Endothelial cell of umbilical vein (primary cell): ENCODE results near the gene MCM3AP. TPM values are rescaled to one million over a fixed set of nuclear protein-coding genes. Genes with fewer than 3 reads are reported as not detected.

Experiments
- BruUV-seq: library from RNA; stranded (reverse); fragments of 400-500 nt; replicated peaks from 2 replicates; lab custom pipeline; 2021; lab: Mats Ljungman, UMichigan
- CTCF ChIA-PET: fragments of 300-600, 350-600 bp; sonication (Branson Sonifier 250); formaldehyde crosslinking; loops from one replicate; lab custom pipeline; 2021; ENCODE audit warnings: antibody characterized with exemption, inconsistent platforms; lab: Charles Lee
- POLR2A ChIA-PET: fragments of 300-600, 350-600 bp; sonication (Branson Sonifier 250); formaldehyde crosslinking; loops from one replicate; lab custom pipeline; 2021; ENCODE audit warnings: antibody characterized with exemption, inconsistent platforms; lab: Charles Lee
- DNase-seq: peaks from one replicate; pipeline ENCODE4 v3.0.0-alpha.2; 2011; ENCODE audit warnings: low read depth, low spot score
- FAIRE-seq: peaks from 2 replicates; lab custom pipeline; 2011; peaks lifted over from hg19 to GRCh38; lab: Jason Lieb, UNC
- H2AFZ ChIP-seq: 2 replicates; pipeline ENCODE4 v1.6.0; 2012; ENCODE audit warnings: low read depth, low read length, control low read depth, inconsistent platforms
- H3K27ac ChIP-seq: 2 replicates; pipeline ENCODE4 v1.5.1; 2011; ENCODE audit warnings: low read depth, mild to moderate bottlenecking, control low read depth, low read length, moderate library complexity; ENCODE audit not compliant: insufficient read depth
- H3K27me3 ChIP-seq, 2 experiments: 2 replicates each; pipeline versions ENCODE4 v1.6.0 to v1.6.1; 2011; ENCODE audit warnings: low read length in 2 of 2, mixed read lengths in 1 of 2; ENCODE audit not compliant: control insufficient read depth in 2 of 2, insufficient read depth in 2 of 2
- H3K36me3 ChIP-seq, 2 experiments: 2 replicates in 1 of 2; 3 replicates in 1 of 2; pipeline ENCODE4 v1.5.1; 2011; ENCODE audit warnings: low read length in 2 of 2, mild to moderate bottlenecking in 1 of 2, moderate library complexity in 1 of 2; ENCODE audit not compliant: control insufficient read depth in 2 of 2, insufficient read depth in 2 of 2; ENCODE audit errors: extremely low read depth in 1 of 2
- H3K4me1 ChIP-seq: 3 replicates; pipeline ENCODE4 v1.5.1; 2011; ENCODE audit warnings: mild to moderate bottlenecking, low read length; ENCODE audit not compliant: control insufficient read depth, insufficient read depth; ENCODE audit errors: extremely low read depth
- H3K4me2 ChIP-seq: 2 replicates; pipeline ENCODE4 v1.6.1; 2011; ENCODE audit warnings: low read length, control low read depth, mixed read lengths; ENCODE audit not compliant: insufficient read depth
- H3K4me3 ChIP-seq, 3 experiments: fragments of 200-600 bp in 1 of 3; sonication (generic), shearing (Covaris generic) in 1 of 3; replicated peaks in 1 of 3; 2 replicates each; pipeline ENCODE4 v1.5.1; 2011 to 2016; ENCODE audit warnings: control low read depth in 3 of 3, low read length in 3 of 3, mild to moderate bottlenecking in 2 of 3, inconsistent platforms in 1 of 3, low read depth in 1 of 3, moderate library complexity in 1 of 3; ENCODE audit not compliant: insufficient read depth in 1 of 3
- H3K79me2 ChIP-seq: 2 replicates; pipeline ENCODE4 v1.6.0; 2012; ENCODE audit warnings: low read length, inconsistent platforms; ENCODE audit not compliant: control insufficient read depth, insufficient read depth
- H3K9ac ChIP-seq: replicated peaks from 2 replicates; pipeline ENCODE3; 2011; ENCODE audit warnings: low read length, control low read depth; ENCODE audit not compliant: insufficient read depth; ENCODE audit errors: extremely low read depth
- H3K9me1 ChIP-seq: replicated peaks from 3 replicates; pipeline ENCODE4 v1.6.0; 2011; ENCODE audit warnings: mild to moderate bottlenecking, low read length; ENCODE audit not compliant: control insufficient read depth, insufficient read depth; ENCODE audit errors: extremely low read depth
- H3K9me3 ChIP-seq: replicated peaks from 2 replicates; pipeline ENCODE4 v1.5.1; 2012; ENCODE audit warnings: low read length, inconsistent platforms; ENCODE audit not compliant: control insufficient read depth, insufficient read depth
- H4K20me1 ChIP-seq: replicated peaks from 2 replicates; pipeline ENCODE3; 2011; ENCODE audit warnings: mild to moderate bottlenecking, low read length; ENCODE audit not compliant: control insufficient read depth, insufficient read depth; ENCODE audit errors: extremely low read depth
- EZH2 ChIP-seq: IDR thresholded peaks from 2 replicates; pipeline ENCODE4 v1.6.1; 2012; ENCODE audit warnings: borderline replicate concordance, low read depth, mild to moderate bottlenecking, moderate library complexity, low read length, inconsistent platforms; ENCODE audit not compliant: severe bottlenecking
- FOS ChIP-seq: IDR thresholded peaks from 2 replicates; pipeline ENCODE4 v1.6.1; 2011; ENCODE audit warnings: mild to moderate bottlenecking, low read length, moderate library complexity, borderline replicate concordance; ENCODE audit not compliant: insufficient read depth
- GATA2 ChIP-seq: IDR thresholded peaks from 2 replicates; pipeline ENCODE4 v1.7.0; 2011; ENCODE audit warnings: low read depth, mild to moderate bottlenecking, moderate library complexity, mixed read lengths, low read length; ENCODE audit not compliant: insufficient read length, insufficient read depth
- JUN ChIP-seq: IDR thresholded peaks from 2 replicates; pipeline ENCODE4 v1.6.1; 2011; ENCODE audit warnings: borderline replicate concordance, low read depth; ENCODE audit not compliant: insufficient read length, insufficient read depth
- MYC ChIP-seq: IDR thresholded peaks from one replicate; pipeline ENCODE4 v1.6.1; 2011; ENCODE audit warnings: mild to moderate bottlenecking, low read depth, low read length
- POLR2A ChIP-seq: IDR thresholded peaks from 2 replicates; pipeline ENCODE4 v1.6.1; 2012; ENCODE audit warnings: low read depth, mild to moderate bottlenecking, control low read depth, low read length
- dilution Hi-C: fragments of 300-500 bp; cut with MboI; formaldehyde crosslinking; loops from one replicate; pipeline ENCODE4 v1.15.0; 2019; ENCODE audit warnings: low sequenced_read_pairs; ENCODE audit not compliant: extremely low pct_ligation_motif_present
- intact Hi-C: fragments of 100-400 bp; cut with micrococcal nuclease; formaldehyde crosslinking; loops from one replicate; pipeline ENCODE4 v1.10.0; 2022
- polyA plus RNA-seq, 4 experiments: library from polyadenylated mRNA; depleted of rRNA in 3 of 4; stranded (reverse) in 3 of 4; unstranded in 1 of 4; fragments of >200 nt; gene quantifications; 2 replicates each; pipeline versions ENCODE4 v1.2.1 to v1.2.3, GENCODE V29; 2011 to 2012; ENCODE audit warnings: missing spikeins in 1 of 4
- total RNA-seq: library from RNA; stranded (reverse); gene quantifications from 2 replicates; pipeline ENCODE4 v1.2.3, GENCODE V29; 2021
- TF ChIP-seq, protein P1 (sequence below): IDR thresholded peaks from 2 replicates; pipeline ENCODE4 v1.6.1; 2011; ENCODE audit not compliant: insufficient read depth, insufficient read length
- TF ChIP-seq, protein P2 (sequence below), 2 donors: IDR thresholded peaks; 1 replicate in 1 of 2; 2 replicates in 1 of 2; pipeline ENCODE4 v1.5.1; 2011; ENCODE audit warnings: low read length in 2 of 2, mild to moderate bottlenecking in 2 of 2, moderate library complexity in 2 of 2, control low read depth in 1 of 2, inconsistent platforms in 1 of 2, low read depth in 1 of 2; ENCODE audit not compliant: insufficient read depth in 1 of 2; ENCODE audit errors: extremely low read depth in 1 of 2

The MCM3AP gene
- total and polyA plus RNA-seq, 2 donors (not counting 3 experiments of a cell fraction or from before 2014, with no cell fraction given) = 37.9 to 115 TPM

DNA sequence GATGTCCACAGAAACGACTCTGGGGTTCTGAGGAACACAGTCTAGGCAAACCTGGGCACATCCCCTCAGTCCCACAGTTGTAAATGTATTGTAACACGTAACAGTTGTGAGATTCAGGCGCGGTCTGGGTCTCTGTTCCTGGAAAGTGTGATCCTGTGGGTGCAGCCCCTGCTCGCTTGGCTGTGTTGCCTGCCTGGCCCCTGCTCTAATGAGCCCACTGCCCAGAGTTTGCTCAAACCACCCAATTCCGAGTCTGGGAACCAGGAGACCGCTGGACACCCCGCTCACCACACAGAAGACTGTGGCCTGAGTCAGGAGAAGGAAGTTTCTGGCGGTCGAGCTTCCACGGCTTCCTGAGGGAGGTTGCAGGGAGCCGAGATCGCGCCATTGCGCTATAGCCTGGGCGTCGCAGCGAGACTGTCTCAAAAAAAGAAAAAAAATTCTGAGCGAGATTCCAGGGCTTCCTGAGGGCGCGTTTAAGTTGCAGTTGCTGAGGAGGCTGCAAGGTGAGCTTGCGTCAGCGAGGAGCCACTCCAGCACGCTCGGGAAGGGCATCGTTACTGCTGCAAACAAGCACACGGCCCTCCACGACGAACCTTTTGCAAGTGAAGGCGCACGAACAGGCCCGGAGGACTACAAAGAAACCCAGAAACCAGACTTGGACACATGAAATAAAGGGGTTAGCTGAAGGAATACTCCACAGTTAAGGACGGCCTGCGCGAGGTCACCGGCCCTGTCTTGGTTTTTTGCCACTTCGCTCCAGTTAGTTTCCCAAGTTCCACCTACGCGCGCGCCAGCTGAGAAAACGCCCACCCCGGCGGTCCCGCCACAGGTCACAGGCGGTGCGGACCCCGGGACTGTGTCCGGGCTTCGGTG is 37.2 kb upstream of the MCM3AP start:
- Histone ChIP-seq H3K9me1 (no peaks in the 10 kb centered on the region), H3K27ac (peak overlapping the region; percentile 61), H3K9ac (peak overlapping the region; percentile 88), H3K9me3 (no peaks in the 10 kb centered on the region), H3K4me1 (peaks cover 29% of the 10 kb centered on the region), H4K20me1 (no peaks in the 10 kb centered on the region), H3K36me3 (peaks cover 0 to under 1% of the 10 kb centered on the region in 2 experiments), H3K4me2 (peak overlapping the region; percentile 93), H3K4me3 (peak overlapping the region; percentile 60 to 86 (median 66)), H2AFZ (peak overlapping the region; percentile 60), H3K79me2 (peaks cover 52% of the 10 kb centered on the region), H3K27me3 (no peaks in the 10 kb centered on the region)
- dilution Hi-C loops (no loop called here), intact Hi-C loops (loop anchor here (1.0 to 5.0 kb wide), 2 partner anchors 36 to 180 kb away; partner anchors contain the start of gene YBEY)
- FAIRE-seq = peak; percentile 74
- ChIA-PET CTCF (interaction anchor here (0.9 to 1.8 kb wide), 6 partner anchors 10 to 179 kb away, joined by 3 to 7 read pairs (median 3); partner anchors contain the start of gene YBEY), POLR2A (interaction anchor here (1.4 kb wide), 1 partner anchor 38 kb away, joined by 3 read pairs; the partner anchor contains the start of gene MCM3AP)
- peak; percentile 25 for TF ChIP-seq POLR2A
- TF ChIP-seq, protein P1, sequence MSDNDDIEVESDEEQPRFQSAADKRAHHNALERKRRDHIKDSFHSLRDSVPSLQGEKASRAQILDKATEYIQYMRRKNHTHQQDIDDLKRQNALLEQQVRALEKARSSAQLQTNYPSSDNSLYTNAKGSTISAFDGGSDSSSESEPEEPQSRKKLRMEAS = no peak
- peak; percentile 44 for DNase-seq
- BruUV-seq = no TSS peak

DNA sequence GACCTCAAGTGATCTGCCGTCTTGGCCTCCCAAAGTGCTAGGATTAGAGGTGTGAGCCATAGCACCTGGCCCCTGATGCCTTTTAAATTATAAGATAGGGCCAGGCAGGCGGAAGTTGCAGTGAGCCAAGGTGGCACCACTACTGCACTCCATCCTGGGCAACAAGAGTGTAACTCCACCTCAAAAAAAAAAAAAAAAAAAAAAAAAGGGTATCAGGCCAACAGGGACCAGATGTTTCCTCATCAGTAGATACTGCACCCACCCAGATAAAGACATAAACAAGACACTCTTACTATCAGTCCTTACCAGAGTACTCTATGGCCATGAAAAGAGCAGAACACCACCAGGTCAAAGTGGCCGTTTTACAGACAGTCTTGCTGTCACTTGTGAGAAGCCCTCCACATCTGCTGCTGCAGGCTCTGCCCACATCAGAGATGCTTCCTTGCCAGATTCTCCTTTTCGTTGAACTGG is 35.0 kb upstream of the MCM3AP start:
- H2AFZ ChIP-seq = no peak overlapping the region
- no TSS peak for BruUV-seq
- FAIRE-seq (peak; percentile 42), DNase-seq (peak; percentile 70)
- H4K20me1 ChIP-seq = no peaks in the 10 kb centered on the region
- intact Hi-C loops (loop anchor here (5.0 kb wide), 1 partner anchor 178 kb away; no protein-coding TSS in a partner anchor), dilution Hi-C loops (no loop called here)
- H3K9me1 ChIP-seq = no peaks in the 10 kb centered on the region
- CTCF ChIA-PET = no interaction called here
- peaks cover 19% of the 10 kb centered on the region for H3K4me1 ChIP-seq
- H3K4me3 ChIP-seq = no peak overlapping the region
- TF ChIP-seq, protein P2, sequence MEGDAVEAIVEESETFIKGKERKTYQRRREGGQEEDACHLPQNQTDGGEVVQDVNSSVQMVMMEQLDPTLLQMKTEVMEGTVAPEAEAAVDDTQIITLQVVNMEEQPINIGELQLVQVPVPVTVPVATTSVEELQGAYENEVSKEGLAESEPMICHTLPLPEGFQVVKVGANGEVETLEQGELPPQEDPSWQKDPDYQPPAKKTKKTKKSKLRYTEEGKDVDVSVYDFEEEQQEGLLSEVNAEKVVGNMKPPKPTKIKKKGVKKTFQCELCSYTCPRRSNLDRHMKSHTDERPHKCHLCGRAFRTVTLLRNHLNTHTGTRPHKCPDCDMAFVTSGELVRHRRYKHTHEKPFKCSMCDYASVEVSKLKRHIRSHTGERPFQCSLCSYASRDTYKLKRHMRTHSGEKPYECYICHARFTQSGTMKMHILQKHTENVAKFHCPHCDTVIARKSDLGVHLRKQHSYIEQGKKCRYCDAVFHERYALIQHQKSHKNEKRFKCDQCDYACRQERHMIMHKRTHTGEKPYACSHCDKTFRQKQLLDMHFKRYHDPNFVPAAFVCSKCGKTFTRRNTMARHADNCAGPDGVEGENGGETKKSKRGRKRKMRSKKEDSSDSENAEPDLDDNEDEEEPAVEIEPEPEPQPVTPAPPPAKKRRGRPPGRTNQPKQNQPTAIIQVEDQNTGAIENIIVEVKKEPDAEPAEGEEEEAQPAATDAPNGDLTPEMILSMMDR (IDR thresholded peaks at IDR 0.05; ENCODE audit: extremely low read depth in 1 of 2, insufficient read depth in 1 of 2, low read depth in 1 of 2, low read length in 2 of 2) = no peak
- TF ChIP-seq FOS = no peak
- TF ChIP-seq EZH2 = no peak
- TF ChIP-seq, protein P1 = no peak
- no peak for TF ChIP-seq MYC
- TF ChIP-seq GATA2 = no peak
- TF ChIP-seq JUN = no peak
- no peak overlapping the region for H3K27ac ChIP-seq
- no peak overlapping the region for H3K9ac ChIP-seq
- H3K36me3 ChIP-seq = no peaks in the 10 kb centered on the region
- peak overlapping the region; percentile 13 for H3K4me2 ChIP-seq
- H3K9me3 ChIP-seq = no peaks in the 10 kb centered on the region
- H3K79me2 ChIP-seq = peaks cover 40% of the 10 kb centered on the region
- H3K27me3 ChIP-seq = no peaks in the 10 kb centered on the region
- POLR2A ChIA-PET = no interaction called here
